H9 (cell line): ENCODE data around the gene KRT32. TPM values are rescaled to one million over a fixed set of nuclear protein-coding genes. Genes with fewer than 3 reads are reported as not detected.

Experiments
- DNase-seq: peaks from one replicate; pipeline ENCODE4 v3.0.0-alpha.2; 2017
- H2AFZ ChIP-seq: one replicate; pipeline ENCODE4 v1.6.1; 2013; ENCODE audit warnings: mild to moderate bottlenecking, low read length, control low read depth, moderate library complexity
- H2AK5ac ChIP-seq: 2 replicates; pipeline ENCODE4 v1.6.1; 2013; ENCODE audit warnings: low read length, control low read depth, mixed read lengths; ENCODE audit not compliant: insufficient read length
- H2BK120ac ChIP-seq: one replicate; pipeline ENCODE4 v1.6.1; 2013; ENCODE audit warnings: low read depth, mild to moderate bottlenecking, low read length, control low read depth, inconsistent platforms; ENCODE audit not compliant: poor library complexity, severe bottlenecking
- H2BK12ac ChIP-seq: 2 replicates; pipeline ENCODE4 v1.6.1; 2013; ENCODE audit warnings: low read length, control low read depth, mixed read lengths, low read depth; ENCODE audit not compliant: insufficient read length
- H2BK15ac ChIP-seq: 2 replicates; pipeline ENCODE4 v1.6.1; 2013; ENCODE audit warnings: low read depth, low read length, control low read depth
- H2BK20ac ChIP-seq: one replicate; pipeline ENCODE4 v1.6.1; 2013; ENCODE audit warnings: low read depth, mild to moderate bottlenecking, low read length, control low read depth, inconsistent platforms; ENCODE audit not compliant: poor library complexity, severe bottlenecking
- H2BK5ac ChIP-seq: 2 replicates; pipeline ENCODE4 v1.6.1; 2013; ENCODE audit warnings: low read length, control low read depth, mixed read lengths; ENCODE audit not compliant: insufficient read length
- H3K14ac ChIP-seq: 2 replicates; pipeline ENCODE4 v1.6.1; 2013; ENCODE audit warnings: low read length, control low read depth; ENCODE audit not compliant: insufficient read depth
- H3K18ac ChIP-seq: 2 replicates; pipeline ENCODE4 v1.6.1; 2013; ENCODE audit warnings: low read depth, mild to moderate bottlenecking, mixed read lengths, low read length, control low read depth; ENCODE audit not compliant: insufficient read length
- H3K23ac ChIP-seq: 2 replicates; pipeline ENCODE4 v1.6.1; 2013; ENCODE audit warnings: low read length, control low read depth, mixed read lengths, low read depth; ENCODE audit not compliant: insufficient read length
- H3K23me2 ChIP-seq: 2 replicates; pipeline ENCODE4 v1.6.1; 2013; ENCODE audit warnings: low read depth, mild to moderate bottlenecking, mixed read lengths, low read length, control low read depth; ENCODE audit not compliant: insufficient read length, poor library complexity, severe bottlenecking
- H3K27ac ChIP-seq: 2 replicates; pipeline ENCODE4 v1.5.1; 2013; ENCODE audit warnings: low read length, control low read depth, mixed read lengths, low read depth; ENCODE audit not compliant: insufficient read length
- H3K27me3 ChIP-seq: 2 replicates; pipeline ENCODE4 v1.6.1; 2013; ENCODE audit warnings: low read length, control low read depth, inconsistent platforms; ENCODE audit not compliant: insufficient read depth
- H3K4ac ChIP-seq: 2 replicates; pipeline ENCODE4 v1.6.1; 2013; ENCODE audit warnings: low read depth, mild to moderate bottlenecking, control low read depth, inconsistent platforms, low read length, moderate library complexity
- H3K4me1 ChIP-seq: 2 replicates; pipeline ENCODE4 v1.6.1; 2013; ENCODE audit warnings: low read length, control low read depth, inconsistent platforms; ENCODE audit not compliant: insufficient read depth
- H3K4me2 ChIP-seq: 2 replicates; pipeline ENCODE4 v1.6.1; 2013; ENCODE audit warnings: low read length, control low read depth, mixed read lengths; ENCODE audit not compliant: insufficient read length, insufficient read depth
- H3K56ac ChIP-seq: 2 replicates; pipeline ENCODE4 v1.6.1; 2013; ENCODE audit warnings: low read depth, mild to moderate bottlenecking, mixed read lengths, low read length, control low read depth; ENCODE audit not compliant: insufficient read length
- H3K79me1 ChIP-seq: 2 replicates; pipeline ENCODE4 v1.6.1; 2013; ENCODE audit warnings: low read depth, mild to moderate bottlenecking, moderate library complexity, low read length, control low read depth, inconsistent platforms; ENCODE audit not compliant: insufficient read depth, poor library complexity, severe bottlenecking
- H3K79me2 ChIP-seq: 2 replicates; pipeline ENCODE4 v1.6.1; 2013; ENCODE audit warnings: low read length, control low read depth, inconsistent platforms; ENCODE audit not compliant: insufficient read depth
- H3K9ac ChIP-seq: 2 replicates; pipeline ENCODE4 v1.6.1; 2013; ENCODE audit warnings: low read length, control low read depth, mixed read lengths; ENCODE audit not compliant: insufficient read length; ENCODE audit errors: extremely low read depth
- H3K9me3 ChIP-seq: one replicate; pipeline ENCODE4 v1.6.1; 2013; ENCODE audit warnings: low read depth, low read length, inconsistent platforms; ENCODE audit not compliant: control insufficient read depth
- H3T11ph ChIP-seq: one replicate; pipeline ENCODE4 v1.6.1; 2013; ENCODE audit warnings: mild to moderate bottlenecking, low read length, control low read depth, inconsistent platforms
- H4K20me1 ChIP-seq: one replicate; pipeline ENCODE4 v1.6.1; 2013; ENCODE audit not compliant: control insufficient read depth, insufficient read length, insufficient read depth
- H4K5ac ChIP-seq: 2 replicates; pipeline ENCODE4 v1.6.1; 2013; ENCODE audit warnings: low read depth, mild to moderate bottlenecking, mixed read lengths, low read length, control low read depth; ENCODE audit not compliant: insufficient read length
- H4K8ac ChIP-seq: replicated peaks from 2 replicates; pipeline ENCODE4 v1.6.1; 2013; ENCODE audit warnings: low read length, control low read depth, mixed read lengths, low read depth; ENCODE audit not compliant: insufficient read length
- H4K91ac ChIP-seq: 2 replicates; pipeline ENCODE4 v1.6.1; 2013; ENCODE audit warnings: low read depth, mild to moderate bottlenecking, moderate library complexity, mixed read lengths, low read length, control low read depth; ENCODE audit not compliant: insufficient read length
- H3K27ac Mint-ChIP-seq, 3 experiments: 2 replicates in 2 of 3; 3 replicates in 1 of 3; pipeline ENCODE4 v1.8.0; 2020 to 2021; ENCODE audit warnings: mixed read lengths in 3 of 3, mild to moderate bottlenecking in 1 of 3, moderate library complexity in 1 of 3
- H3K27me3 Mint-ChIP-seq: 2 replicates; pipeline ENCODE4 v1.8.0; 2021; ENCODE audit warnings: low read depth, mild to moderate bottlenecking, moderate library complexity, mixed read lengths
- H3K36me3 Mint-ChIP-seq, 3 experiments: 2 replicates in 2 of 3; 3 replicates in 1 of 3; pipeline ENCODE4 v1.8.0; 2020 to 2021; ENCODE audit warnings: low read depth in 3 of 3, mixed read lengths in 3 of 3; ENCODE audit not compliant: insufficient read depth in 1 of 3
- H3K4me1 Mint-ChIP-seq, 2 experiments: 2 replicates each; pipeline ENCODE4 v1.8.0; 2020; ENCODE audit warnings: mixed read lengths in 2 of 2
- H3K4me3 Mint-ChIP-seq, 2 experiments: 2 replicates in 1 of 2; 3 replicates in 1 of 2; pipeline ENCODE4 v1.8.0; 2020 to 2021; ENCODE audit warnings: mild to moderate bottlenecking in 2 of 2, mixed read lengths in 2 of 2, moderate library complexity in 1 of 2
- H3K9me3 Mint-ChIP-seq, 2 experiments: 2 replicates in 1 of 2; 3 replicates in 1 of 2; pipeline ENCODE4 v1.8.0; 2020; ENCODE audit warnings: mild to moderate bottlenecking in 2 of 2, mixed read lengths in 2 of 2, moderate library complexity in 1 of 2
- WGBS: extraction: QIAGEN DNeasy Blood & Tissue Kit; methylation state at CpG from one replicate; pipeline ENCODE4 v1.1.7; 2013; ENCODE audit warnings: missing lambda C conversion rate, low lambda C conversion rate, mixed read lengths; ENCODE audit not compliant: insufficient read length; ENCODE audit errors: extremely low coverage; 5-methylcytosine and 5-hydroxymethylcytosine counted together
- total RNA-seq: library from RNA; stranded (reverse); gene quantifications from 2 replicates; pipeline ENCODE4 v1.2.1, GENCODE V29; 2021
- TF ChIP-seq, protein P1 (sequence below): fragments of 200-600 bp; sonication (generic); conservative IDR thresholded peaks from 3 replicates; pipeline ENCODE4 v1.8.0; 2021; ENCODE audit warnings: antibody characterized with exemption, mild to moderate bottlenecking

KRT32 gene
- total RNA-seq, 1 experiment from 2014 or later: not detected

DNA sequence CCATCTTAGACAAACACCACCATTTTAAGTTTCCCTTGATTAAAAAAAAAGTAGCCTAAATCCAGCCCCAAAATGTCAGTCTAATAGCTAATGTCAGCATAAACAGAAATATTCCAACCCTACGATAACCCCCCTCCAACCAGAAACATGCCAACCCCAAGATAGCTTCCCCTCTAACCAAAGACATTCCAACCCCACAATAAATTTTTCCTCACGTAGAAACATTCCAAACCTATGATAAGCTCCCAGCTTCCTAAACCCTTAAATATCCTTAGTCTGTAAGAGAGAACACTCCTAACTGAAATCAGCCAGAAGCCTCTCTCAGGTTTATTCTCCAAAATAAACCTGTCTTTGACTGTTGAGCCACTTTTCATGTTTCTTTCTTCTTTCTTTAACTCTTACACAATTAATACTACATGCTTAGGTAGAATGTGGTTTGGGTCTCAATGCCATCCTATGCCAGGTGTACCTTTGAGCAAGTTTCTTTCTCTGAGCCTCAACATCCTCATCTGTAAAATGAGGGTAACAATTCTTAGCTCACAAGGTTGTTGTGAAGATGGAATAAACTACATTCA, 15.9 kb downstream of the KRT32 start:
- WGBS: 100% methylated on average over 1 of the region's 2 CpGs
- H3K79me2 ChIP-seq: no peaks in the 10 kb centered on the region
- no peaks in the 10 kb centered on the region for H4K20me1 ChIP-seq
- peaks cover 8% of the 10 kb centered on the region for H3K27me3 Mint-ChIP-seq
- H3K4me2 ChIP-seq: no peak overlapping the region
- H3K23me2 ChIP-seq: no peaks in the 10 kb centered on the region
- no peak overlapping the region for H3K27ac ChIP-seq
- H2AFZ ChIP-seq: no peak overlapping the region
- no peaks in the 10 kb centered on the region for H3K4me1 Mint-ChIP-seq
- H3K14ac ChIP-seq: no peak overlapping the region
- H3K4me3 Mint-ChIP-seq: no peak overlapping the region
- H2BK120ac ChIP-seq: no peak overlapping the region
- H4K5ac ChIP-seq: no peak overlapping the region
- no peak overlapping the region for H4K91ac ChIP-seq
- H3T11ph ChIP-seq: no peak overlapping the region
- no peaks in the 10 kb centered on the region; a peak in 4 of 7 replicates for H3K36me3 Mint-ChIP-seq
- TF ChIP-seq, protein P1, sequence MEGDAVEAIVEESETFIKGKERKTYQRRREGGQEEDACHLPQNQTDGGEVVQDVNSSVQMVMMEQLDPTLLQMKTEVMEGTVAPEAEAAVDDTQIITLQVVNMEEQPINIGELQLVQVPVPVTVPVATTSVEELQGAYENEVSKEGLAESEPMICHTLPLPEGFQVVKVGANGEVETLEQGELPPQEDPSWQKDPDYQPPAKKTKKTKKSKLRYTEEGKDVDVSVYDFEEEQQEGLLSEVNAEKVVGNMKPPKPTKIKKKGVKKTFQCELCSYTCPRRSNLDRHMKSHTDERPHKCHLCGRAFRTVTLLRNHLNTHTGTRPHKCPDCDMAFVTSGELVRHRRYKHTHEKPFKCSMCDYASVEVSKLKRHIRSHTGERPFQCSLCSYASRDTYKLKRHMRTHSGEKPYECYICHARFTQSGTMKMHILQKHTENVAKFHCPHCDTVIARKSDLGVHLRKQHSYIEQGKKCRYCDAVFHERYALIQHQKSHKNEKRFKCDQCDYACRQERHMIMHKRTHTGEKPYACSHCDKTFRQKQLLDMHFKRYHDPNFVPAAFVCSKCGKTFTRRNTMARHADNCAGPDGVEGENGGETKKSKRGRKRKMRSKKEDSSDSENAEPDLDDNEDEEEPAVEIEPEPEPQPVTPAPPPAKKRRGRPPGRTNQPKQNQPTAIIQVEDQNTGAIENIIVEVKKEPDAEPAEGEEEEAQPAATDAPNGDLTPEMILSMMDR: no peak
- no peak for DNase-seq
- no peak overlapping the region for H3K4ac ChIP-seq
- peaks cover 3 to 13% of the 10 kb centered on the region in 2 experiments for H3K9me3 Mint-ChIP-seq
- no peak overlapping the region for H3K27ac Mint-ChIP-seq
- H3K9me3 ChIP-seq: peaks cover 12% of the 10 kb centered on the region
- no peak overlapping the region for H4K8ac ChIP-seq
- H2BK20ac ChIP-seq: no peak overlapping the region
- no peaks in the 10 kb centered on the region for H3K4me1 ChIP-seq
- no peak overlapping the region for H3K9ac ChIP-seq
- H3K56ac ChIP-seq: no peak overlapping the region
- H2AK5ac ChIP-seq: no peak overlapping the region
- H2BK15ac ChIP-seq: no peak overlapping the region
- H3K79me1 ChIP-seq: no peaks in the 10 kb centered on the region
- no peak overlapping the region for H3K18ac ChIP-seq
- H3K27me3 ChIP-seq: no peaks in the 10 kb centered on the region
- no peak overlapping the region for H2BK12ac ChIP-seq
- H3K23ac ChIP-seq: no peak overlapping the region
- no peak overlapping the region for H2BK5ac ChIP-seq
